ENCODE measurements around the gene TP73.

The TP73 gene

DNA sequence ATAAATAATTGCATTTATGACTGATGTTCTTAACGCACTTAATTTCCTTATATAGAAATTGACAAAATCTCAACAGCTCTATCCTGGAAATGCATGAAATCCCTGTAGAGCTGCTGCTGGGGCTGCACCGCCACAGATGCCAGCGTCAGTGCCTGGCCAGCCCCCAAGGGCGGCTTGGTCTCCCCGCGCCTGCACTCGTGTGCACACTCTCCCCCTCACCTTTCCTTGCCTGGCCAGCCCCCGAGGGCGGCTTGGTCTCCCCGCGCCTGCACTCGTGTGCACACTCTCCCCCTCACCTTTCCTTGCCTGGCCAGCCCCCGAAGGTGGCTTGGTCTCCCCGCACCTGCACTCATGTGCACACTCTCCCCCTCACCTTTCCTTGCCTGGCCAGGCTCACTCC is 16.2 kb upstream of the TP73 start:
- no peak for DNase-seq

GRCh38 chr1:3636531-3636930 is 15.8 kb upstream of the TP73 start:
- no peak for DNase-seq

GRCh38 chr1:3638027-3638426 is 14.3 kb upstream of the TP73 start:
- DNase-seq: no peak

DNA sequence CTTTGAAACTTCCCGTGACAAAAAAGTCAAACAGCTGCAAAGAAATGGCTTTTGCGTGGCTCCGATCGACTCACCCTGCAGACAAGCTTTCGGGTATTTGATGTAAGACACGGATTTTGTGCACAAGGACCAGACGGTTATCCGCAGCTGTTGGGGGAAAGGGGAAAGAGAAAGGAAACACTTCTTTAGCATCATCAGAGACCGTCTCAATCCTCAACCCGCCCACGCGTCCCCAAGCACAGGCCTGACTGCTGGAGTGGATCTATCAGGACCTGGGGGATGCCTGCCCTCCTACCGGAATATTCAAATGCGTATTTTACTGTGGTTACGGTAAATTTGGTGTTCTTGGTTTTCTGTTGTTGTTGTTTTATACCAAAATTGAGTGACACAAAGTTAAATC is 13.6 kb upstream of the TP73 start:
- DNase-seq: no peak

DNA sequence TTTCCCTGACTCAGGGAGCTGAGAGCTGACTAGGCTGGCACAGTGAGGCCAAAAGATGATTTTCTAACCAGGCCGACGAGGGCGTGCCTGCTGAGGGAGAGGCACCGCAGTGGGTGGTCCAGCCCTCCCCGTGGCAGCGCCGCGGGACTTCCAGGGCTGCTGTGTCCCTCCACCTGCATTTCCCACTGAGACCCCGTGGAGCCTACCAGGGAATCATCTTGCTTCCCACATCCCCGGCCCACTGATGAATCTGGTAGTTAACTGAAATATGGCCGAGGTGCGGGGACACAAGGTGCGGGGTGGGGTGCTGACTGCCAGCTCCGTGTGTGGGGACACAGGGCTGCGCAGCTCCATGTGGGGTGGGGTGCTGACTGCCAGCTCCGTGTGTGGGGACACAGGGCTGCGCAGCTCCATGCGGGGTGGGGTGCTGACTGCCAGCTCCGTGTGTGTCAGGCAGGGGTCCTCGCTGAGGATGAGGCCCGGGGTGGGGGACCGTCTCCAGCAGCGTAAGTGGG is 12.9 kb upstream of the TP73 start:
- DNase-seq: no peak

GRCh38 chr1:3640121-3640837 is 12.0 kb upstream of the TP73 start:
- DNase-seq: no peak

DNA sequence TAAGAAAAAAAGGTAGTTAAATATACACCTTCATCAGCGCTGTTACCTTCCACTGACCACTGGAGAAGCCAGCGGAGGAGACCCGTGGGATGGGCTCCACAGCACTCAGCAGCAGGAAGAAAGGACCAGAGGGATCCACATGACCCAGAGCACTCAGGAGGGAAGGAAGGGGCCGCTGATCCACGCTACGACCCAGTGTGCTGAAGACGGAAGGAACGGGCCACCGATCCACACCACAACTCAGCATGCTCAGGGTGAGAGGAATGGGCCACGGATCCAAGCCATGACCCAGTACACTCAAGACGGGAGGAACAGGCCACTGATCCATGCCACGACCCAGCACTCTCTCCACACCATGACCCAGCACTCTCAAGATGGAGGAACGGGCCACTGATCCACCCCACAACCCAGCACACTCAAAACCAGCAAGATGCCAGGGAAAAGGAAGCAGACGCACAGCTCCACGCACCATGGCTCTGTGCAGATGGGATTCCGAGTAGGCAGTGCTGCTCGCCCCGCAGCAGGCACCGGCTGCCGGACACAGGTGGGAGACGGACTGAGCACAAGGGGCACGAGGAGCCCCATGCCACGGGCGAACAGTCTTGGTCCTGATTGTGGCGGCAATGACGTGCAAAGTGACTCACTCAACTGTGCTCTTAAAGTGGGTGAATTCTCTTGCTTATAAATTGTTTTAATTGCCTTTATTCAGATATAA is 11.1 kb upstream of the TP73 start:
- DNase-seq: no peak

DNA sequence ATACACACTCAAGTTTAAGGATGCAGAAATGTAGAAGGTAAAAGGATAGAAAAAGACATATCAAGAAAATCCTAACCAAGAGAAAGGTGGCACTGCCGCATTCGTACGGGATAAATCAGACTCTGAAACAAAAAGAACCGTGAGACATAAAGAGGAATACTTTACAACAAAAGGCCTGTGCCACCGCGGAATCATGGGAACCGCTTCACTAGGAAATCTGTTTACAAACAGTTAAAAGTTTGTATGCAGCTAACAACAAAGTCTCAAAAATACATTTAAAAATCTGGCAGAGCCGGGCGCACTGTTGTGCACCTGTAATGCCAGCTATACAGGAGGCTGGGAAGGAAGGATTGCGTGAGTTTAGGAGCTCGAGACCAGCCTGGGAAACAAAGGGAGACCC is 10.5 kb upstream of the TP73 start:
- DNase-seq: no peak

DNA sequence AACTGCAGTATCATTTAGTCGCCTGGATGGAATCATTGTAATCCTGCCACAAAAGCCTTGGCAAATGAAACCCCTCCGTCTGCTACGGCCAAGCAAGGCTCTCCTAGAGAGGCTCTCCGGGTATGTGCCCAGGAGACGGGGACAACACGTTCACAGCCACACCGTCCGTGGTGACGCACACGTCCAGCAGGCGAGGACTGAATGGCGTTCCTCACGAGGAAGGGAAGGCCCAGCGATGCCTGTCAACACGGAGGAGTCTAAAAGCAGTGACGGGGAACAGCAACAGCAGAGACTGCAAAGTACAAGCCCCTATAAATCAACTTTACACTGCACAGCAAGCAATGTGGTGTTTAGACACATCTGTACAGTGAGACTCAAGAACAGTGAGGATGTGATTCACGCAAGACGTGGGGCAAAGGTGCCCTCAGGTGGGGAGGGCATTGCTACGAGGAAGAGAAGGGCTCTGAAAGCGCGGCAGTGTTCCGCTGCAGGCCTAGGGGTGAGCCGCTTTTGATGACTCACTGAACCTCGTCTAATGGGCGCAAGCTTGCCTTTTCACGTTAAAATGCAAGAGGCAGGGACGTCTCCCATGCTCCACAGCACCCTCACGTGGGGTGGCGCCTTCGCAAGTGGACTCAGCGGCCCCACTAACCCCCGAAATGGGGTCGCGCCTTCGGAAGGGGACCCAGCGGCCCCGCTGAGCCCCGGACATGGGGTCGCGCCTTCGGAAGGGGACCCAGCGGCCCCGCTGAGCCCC is 9.2 kb upstream of the TP73 start:
- no peak for DNase-seq

DNA sequence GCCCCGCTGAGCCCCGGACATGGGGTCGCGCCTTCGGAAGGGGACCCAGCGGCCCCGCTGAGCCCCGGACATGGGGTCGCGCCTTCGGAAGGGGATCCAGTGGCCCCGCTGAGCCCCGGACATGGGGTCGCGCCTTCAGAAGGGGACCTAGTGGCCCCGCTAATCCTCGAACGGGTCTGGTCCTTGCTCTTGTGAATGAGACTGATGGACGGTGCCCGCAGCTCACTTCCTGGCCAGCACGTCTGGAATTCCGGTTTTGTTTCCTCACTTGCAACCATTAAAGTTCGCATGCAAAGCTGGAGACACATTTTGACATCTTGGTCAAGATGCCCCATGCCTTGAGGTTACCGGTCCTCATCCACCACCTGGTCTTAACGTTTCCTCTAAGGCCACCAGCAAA is 8.0 kb upstream of the TP73 start:
- DNase-seq: no peak

GRCh38 chr1:3645247-3645646 is 7.1 kb upstream of the TP73 start:
- no peak for DNase-seq

- DNase-seq: no peak
These were observed 6.5 kb upstream of the TP73 start for GRCh38 chr1:3645666-3646355.

DNA sequence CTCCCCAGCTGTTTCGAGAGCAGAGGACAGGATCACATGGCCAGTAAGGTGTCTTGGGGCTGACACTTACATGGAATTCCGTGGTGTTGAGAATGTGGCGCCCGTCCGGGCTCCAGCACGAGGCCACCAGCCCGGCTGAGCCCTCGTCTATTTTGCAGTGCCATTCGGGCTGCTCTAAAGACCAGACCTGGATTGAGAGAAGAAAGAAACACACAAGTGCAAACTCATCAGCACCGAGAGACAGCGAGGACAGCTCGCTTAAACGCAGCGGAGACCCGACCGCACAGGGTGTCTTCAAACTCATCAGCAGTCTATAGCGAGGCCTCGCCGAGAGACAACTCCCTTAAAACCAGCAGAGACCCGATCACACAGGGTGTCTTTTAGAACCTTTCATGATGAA is 5.7 kb upstream of the TP73 start:
- no peak for DNase-seq

GRCh38 chr1:3649342-3650247 is 2.7 kb upstream of the TP73 start, which contains the start of gene WRAP73:
Gene WRAP73, minus strand, starts transcription at chr1:3650103. Its CDS starts 104 bp downstream, at chr1:3649999.
- DNase-seq: peak; percentile 88

- no peak for DNase-seq
These were observed 1.9 kb upstream of the TP73 start for GRCh38 chr1:3650248-3651025.

DNA sequence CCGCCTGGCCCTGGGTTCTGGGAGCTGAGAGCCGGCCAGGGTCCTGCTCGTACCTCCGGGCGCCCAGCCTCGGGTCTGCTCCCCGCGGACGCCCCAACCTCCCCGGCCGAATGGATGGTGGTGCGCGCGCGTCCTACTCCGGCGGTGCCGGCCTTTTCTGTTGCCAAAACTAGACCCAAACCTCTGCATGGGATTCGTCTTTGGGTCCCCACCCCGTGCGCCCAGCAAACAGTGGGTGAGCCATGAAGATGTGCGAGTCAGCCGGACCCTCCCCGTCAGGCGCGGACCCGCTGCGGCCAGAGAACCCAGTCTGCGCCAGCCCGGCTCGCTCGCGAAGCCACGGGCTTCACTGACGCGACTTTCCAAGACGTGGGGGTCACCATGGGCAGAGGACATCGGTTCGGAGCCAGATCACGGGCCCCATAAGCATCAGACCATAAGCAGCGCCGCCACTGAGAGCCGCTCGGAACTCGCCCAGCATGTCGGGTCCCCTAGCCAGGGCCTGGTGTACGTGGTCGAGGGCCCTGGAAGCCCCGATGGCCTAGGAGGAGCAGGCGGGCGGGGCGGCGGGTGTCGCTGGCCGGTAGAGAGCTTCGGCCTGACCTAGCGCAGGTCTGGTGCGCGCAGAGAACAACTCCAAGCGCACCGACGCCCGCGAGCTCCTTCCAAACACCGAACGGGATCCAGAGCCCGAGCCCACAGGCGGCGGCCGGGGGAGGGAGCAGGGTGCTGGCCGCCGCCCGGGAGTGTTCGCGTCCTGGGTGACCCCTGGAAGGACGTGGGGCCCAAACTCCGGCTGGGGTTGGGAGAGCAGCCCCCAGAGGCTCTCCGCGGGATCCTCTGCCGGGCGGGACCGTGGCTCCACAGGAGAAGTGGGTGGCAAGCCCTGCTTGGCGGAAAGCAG is 1.0 kb upstream of the TP73 start:
- DNase-seq: no peak

DNA sequence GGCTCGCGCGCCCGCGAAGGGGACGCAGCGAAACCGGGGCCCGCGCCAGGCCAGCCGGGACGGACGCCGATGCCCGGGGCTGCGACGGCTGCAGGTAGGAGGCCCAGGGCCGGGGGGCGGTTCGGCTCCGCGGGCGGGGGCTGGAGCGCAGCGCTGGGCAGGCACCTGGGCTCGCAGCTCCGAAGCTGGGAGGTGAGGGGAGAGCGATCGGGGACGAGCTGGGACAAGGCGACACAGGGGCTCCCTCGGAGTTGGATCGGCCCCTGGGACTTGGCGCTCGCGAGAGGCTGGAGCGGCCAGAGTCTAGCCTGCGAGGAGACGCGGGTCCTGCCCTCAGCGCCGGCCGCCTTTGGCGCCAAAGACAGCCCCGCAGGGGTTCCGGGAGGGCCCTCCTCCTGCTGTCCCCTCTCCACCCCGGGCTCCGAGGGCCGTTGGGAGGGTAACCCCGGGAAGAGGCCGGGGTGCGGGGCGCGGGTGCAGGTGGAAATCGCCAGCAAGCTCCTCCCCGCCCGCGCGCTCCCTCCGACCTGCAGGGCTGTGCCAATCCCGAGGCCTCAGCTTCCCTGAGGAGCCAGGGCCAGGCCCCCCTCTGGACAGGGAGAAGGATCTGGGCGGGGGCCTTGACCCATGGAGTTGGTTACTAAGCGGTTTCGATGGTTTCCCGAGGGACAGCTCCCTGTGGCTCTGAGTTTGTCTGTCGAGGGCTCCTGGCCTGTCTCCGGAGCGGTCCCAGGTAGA is 401 bp downstream of the TP73 start:
- no peak for DNase-seq

DNA sequence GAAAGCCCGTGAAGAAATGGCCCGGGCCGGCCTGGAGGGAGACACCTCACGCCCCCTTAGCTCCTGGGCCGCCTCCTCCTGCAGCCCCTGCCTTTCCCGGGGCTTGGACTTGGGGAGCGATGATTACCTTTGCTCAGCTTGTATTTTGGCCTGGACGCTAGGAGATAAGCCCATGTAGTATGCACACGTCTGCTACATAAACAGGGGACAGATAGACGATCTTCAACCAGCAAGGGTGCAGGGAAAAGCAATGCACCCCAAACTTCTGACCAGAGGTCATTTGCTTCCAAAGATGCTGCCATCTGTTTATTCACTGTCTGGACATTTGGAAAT is 936 bp downstream of the TP73 start:
- no peak for DNase-seq

GRCh38 chr1:3654549-3655281 is 2.4 kb downstream of the TP73 start:
- no peak for DNase-seq

Data from stimulated activated naive CD4-positive, alpha-beta T cell treated with Interleukin-2 at 50 U/mL for 16 hours (primary cell).